H9 (cell line): ENCODE data around the gene TMOD1. TPM values are rescaled to one million over a fixed set of nuclear protein-coding genes. Genes with fewer than 3 reads are reported as not detected.
A peak's percentile ranks its signal among the peaks of the same experiment; 100 is the strongest.

Source experiments
- DNase-seq: peaks from one replicate; pipeline ENCODE4 v3.0.0-alpha.2; 2017
- H2AFZ ChIP-seq: one replicate; pipeline ENCODE4 v1.6.1; 2013; ENCODE audit warnings: mild to moderate bottlenecking, low read length, control low read depth, moderate library complexity
- H2AK5ac ChIP-seq: 2 replicates; pipeline ENCODE4 v1.6.1; 2013; ENCODE audit warnings: low read length, control low read depth, mixed read lengths; ENCODE audit not compliant: insufficient read length
- H2BK120ac ChIP-seq: one replicate; pipeline ENCODE4 v1.6.1; 2013; ENCODE audit warnings: low read depth, mild to moderate bottlenecking, low read length, control low read depth, inconsistent platforms; ENCODE audit not compliant: poor library complexity, severe bottlenecking
- H2BK12ac ChIP-seq: 2 replicates; pipeline ENCODE4 v1.6.1; 2013; ENCODE audit warnings: low read length, control low read depth, mixed read lengths, low read depth; ENCODE audit not compliant: insufficient read length
- H2BK15ac ChIP-seq: 2 replicates; pipeline ENCODE4 v1.6.1; 2013; ENCODE audit warnings: low read depth, low read length, control low read depth
- H2BK20ac ChIP-seq: one replicate; pipeline ENCODE4 v1.6.1; 2013; ENCODE audit warnings: low read depth, mild to moderate bottlenecking, low read length, control low read depth, inconsistent platforms; ENCODE audit not compliant: poor library complexity, severe bottlenecking
- H2BK5ac ChIP-seq: 2 replicates; pipeline ENCODE4 v1.6.1; 2013; ENCODE audit warnings: low read length, control low read depth, mixed read lengths; ENCODE audit not compliant: insufficient read length
- H3K14ac ChIP-seq: 2 replicates; pipeline ENCODE4 v1.6.1; 2013; ENCODE audit warnings: low read length, control low read depth; ENCODE audit not compliant: insufficient read depth
- H3K18ac ChIP-seq: 2 replicates; pipeline ENCODE4 v1.6.1; 2013; ENCODE audit warnings: low read depth, mild to moderate bottlenecking, mixed read lengths, low read length, control low read depth; ENCODE audit not compliant: insufficient read length
- H3K23ac ChIP-seq: 2 replicates; pipeline ENCODE4 v1.6.1; 2013; ENCODE audit warnings: low read length, control low read depth, mixed read lengths, low read depth; ENCODE audit not compliant: insufficient read length
- H3K23me2 ChIP-seq: 2 replicates; pipeline ENCODE4 v1.6.1; 2013; ENCODE audit warnings: low read depth, mild to moderate bottlenecking, mixed read lengths, low read length, control low read depth; ENCODE audit not compliant: insufficient read length, poor library complexity, severe bottlenecking
- H3K27ac ChIP-seq: 2 replicates; pipeline ENCODE4 v1.5.1; 2013; ENCODE audit warnings: low read length, control low read depth, mixed read lengths, low read depth; ENCODE audit not compliant: insufficient read length
- H3K27me3 ChIP-seq: 2 replicates; pipeline ENCODE4 v1.6.1; 2013; ENCODE audit warnings: low read length, control low read depth, inconsistent platforms; ENCODE audit not compliant: insufficient read depth
- H3K4ac ChIP-seq: 2 replicates; pipeline ENCODE4 v1.6.1; 2013; ENCODE audit warnings: low read depth, mild to moderate bottlenecking, control low read depth, inconsistent platforms, low read length, moderate library complexity
- H3K4me1 ChIP-seq: 2 replicates; pipeline ENCODE4 v1.6.1; 2013; ENCODE audit warnings: low read length, control low read depth, inconsistent platforms; ENCODE audit not compliant: insufficient read depth
- H3K4me2 ChIP-seq: 2 replicates; pipeline ENCODE4 v1.6.1; 2013; ENCODE audit warnings: low read length, control low read depth, mixed read lengths; ENCODE audit not compliant: insufficient read length, insufficient read depth
- H3K56ac ChIP-seq: 2 replicates; pipeline ENCODE4 v1.6.1; 2013; ENCODE audit warnings: low read depth, mild to moderate bottlenecking, mixed read lengths, low read length, control low read depth; ENCODE audit not compliant: insufficient read length
- H3K79me1 ChIP-seq: 2 replicates; pipeline ENCODE4 v1.6.1; 2013; ENCODE audit warnings: low read depth, mild to moderate bottlenecking, moderate library complexity, low read length, control low read depth, inconsistent platforms; ENCODE audit not compliant: insufficient read depth, poor library complexity, severe bottlenecking
- H3K79me2 ChIP-seq: 2 replicates; pipeline ENCODE4 v1.6.1; 2013; ENCODE audit warnings: low read length, control low read depth, inconsistent platforms; ENCODE audit not compliant: insufficient read depth
- H3K9ac ChIP-seq: 2 replicates; pipeline ENCODE4 v1.6.1; 2013; ENCODE audit warnings: low read length, control low read depth, mixed read lengths; ENCODE audit not compliant: insufficient read length; ENCODE audit errors: extremely low read depth
- H3K9me3 ChIP-seq: one replicate; pipeline ENCODE4 v1.6.1; 2013; ENCODE audit warnings: low read depth, low read length, inconsistent platforms; ENCODE audit not compliant: control insufficient read depth
- H3T11ph ChIP-seq: one replicate; pipeline ENCODE4 v1.6.1; 2013; ENCODE audit warnings: mild to moderate bottlenecking, low read length, control low read depth, inconsistent platforms
- H4K20me1 ChIP-seq: one replicate; pipeline ENCODE4 v1.6.1; 2013; ENCODE audit not compliant: control insufficient read depth, insufficient read length, insufficient read depth
- H4K5ac ChIP-seq: 2 replicates; pipeline ENCODE4 v1.6.1; 2013; ENCODE audit warnings: low read depth, mild to moderate bottlenecking, mixed read lengths, low read length, control low read depth; ENCODE audit not compliant: insufficient read length
- H4K8ac ChIP-seq: replicated peaks from 2 replicates; pipeline ENCODE4 v1.6.1; 2013; ENCODE audit warnings: low read length, control low read depth, mixed read lengths, low read depth; ENCODE audit not compliant: insufficient read length
- H4K91ac ChIP-seq: 2 replicates; pipeline ENCODE4 v1.6.1; 2013; ENCODE audit warnings: low read depth, mild to moderate bottlenecking, moderate library complexity, mixed read lengths, low read length, control low read depth; ENCODE audit not compliant: insufficient read length
- H3K27ac Mint-ChIP-seq, 3 experiments: 2 replicates in 2 of 3; 3 replicates in 1 of 3; pipeline ENCODE4 v1.8.0; 2020 to 2021; ENCODE audit warnings: mixed read lengths in 3 of 3, mild to moderate bottlenecking in 1 of 3, moderate library complexity in 1 of 3
- H3K27me3 Mint-ChIP-seq: 2 replicates; pipeline ENCODE4 v1.8.0; 2021; ENCODE audit warnings: low read depth, mild to moderate bottlenecking, moderate library complexity, mixed read lengths
- H3K36me3 Mint-ChIP-seq, 3 experiments: 2 replicates in 2 of 3; 3 replicates in 1 of 3; pipeline ENCODE4 v1.8.0; 2020 to 2021; ENCODE audit warnings: low read depth in 3 of 3, mixed read lengths in 3 of 3; ENCODE audit not compliant: insufficient read depth in 1 of 3
- H3K4me1 Mint-ChIP-seq, 2 experiments: 2 replicates each; pipeline ENCODE4 v1.8.0; 2020; ENCODE audit warnings: mixed read lengths in 2 of 2
- H3K4me3 Mint-ChIP-seq, 2 experiments: 2 replicates in 1 of 2; 3 replicates in 1 of 2; pipeline ENCODE4 v1.8.0; 2020 to 2021; ENCODE audit warnings: mild to moderate bottlenecking in 2 of 2, mixed read lengths in 2 of 2, moderate library complexity in 1 of 2
- H3K9me3 Mint-ChIP-seq, 2 experiments: 2 replicates in 1 of 2; 3 replicates in 1 of 2; pipeline ENCODE4 v1.8.0; 2020; ENCODE audit warnings: mild to moderate bottlenecking in 2 of 2, mixed read lengths in 2 of 2, moderate library complexity in 1 of 2
- WGBS: extraction: QIAGEN DNeasy Blood & Tissue Kit; methylation state at CpG from one replicate; pipeline ENCODE4 v1.1.7; 2013; ENCODE audit warnings: missing lambda C conversion rate, low lambda C conversion rate, mixed read lengths; ENCODE audit not compliant: insufficient read length; ENCODE audit errors: extremely low coverage; 5-methylcytosine and 5-hydroxymethylcytosine counted together
- total RNA-seq: library from RNA; stranded (reverse); gene quantifications from 2 replicates; pipeline ENCODE4 v1.2.1, GENCODE V29; 2021
- TF ChIP-seq, protein P1 (sequence below): fragments of 200-600 bp; sonication (generic); conservative IDR thresholded peaks from 3 replicates; pipeline ENCODE4 v1.8.0; 2021; ENCODE audit warnings: antibody characterized with exemption, mild to moderate bottlenecking

Gene TMOD1
- total RNA-seq, 1 experiment from 2014 or later, result 0.98 TPM

- peak; percentile 16 for DNase-seq
- H3K9ac ChIP-seq, result no peak overlapping the region
- TF ChIP-seq, protein P1, sequence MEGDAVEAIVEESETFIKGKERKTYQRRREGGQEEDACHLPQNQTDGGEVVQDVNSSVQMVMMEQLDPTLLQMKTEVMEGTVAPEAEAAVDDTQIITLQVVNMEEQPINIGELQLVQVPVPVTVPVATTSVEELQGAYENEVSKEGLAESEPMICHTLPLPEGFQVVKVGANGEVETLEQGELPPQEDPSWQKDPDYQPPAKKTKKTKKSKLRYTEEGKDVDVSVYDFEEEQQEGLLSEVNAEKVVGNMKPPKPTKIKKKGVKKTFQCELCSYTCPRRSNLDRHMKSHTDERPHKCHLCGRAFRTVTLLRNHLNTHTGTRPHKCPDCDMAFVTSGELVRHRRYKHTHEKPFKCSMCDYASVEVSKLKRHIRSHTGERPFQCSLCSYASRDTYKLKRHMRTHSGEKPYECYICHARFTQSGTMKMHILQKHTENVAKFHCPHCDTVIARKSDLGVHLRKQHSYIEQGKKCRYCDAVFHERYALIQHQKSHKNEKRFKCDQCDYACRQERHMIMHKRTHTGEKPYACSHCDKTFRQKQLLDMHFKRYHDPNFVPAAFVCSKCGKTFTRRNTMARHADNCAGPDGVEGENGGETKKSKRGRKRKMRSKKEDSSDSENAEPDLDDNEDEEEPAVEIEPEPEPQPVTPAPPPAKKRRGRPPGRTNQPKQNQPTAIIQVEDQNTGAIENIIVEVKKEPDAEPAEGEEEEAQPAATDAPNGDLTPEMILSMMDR, result no peak
- no peaks in the 10 kb centered on the region; the same call in 1 of the 2 replicates for H3K27me3 ChIP-seq
- H4K91ac ChIP-seq, result no peak overlapping the region
- H3K18ac ChIP-seq, result no peak overlapping the region
- H3K4me1 ChIP-seq, result no peaks in the 10 kb centered on the region
- H3K27me3 Mint-ChIP-seq, result peaks cover 2% of the 10 kb centered on the region
- no CpG with 5 or more reads among the region's 14 CpGs for WGBS
- no peaks in the 10 kb centered on the region for H4K20me1 ChIP-seq
- no peaks in the 10 kb centered on the region; a peak in 1 of 7 replicates for H3K36me3 Mint-ChIP-seq
- H3K79me2 ChIP-seq, result no peaks in the 10 kb centered on the region
- no peak overlapping the region for H3K56ac ChIP-seq
- no peak overlapping the region for H4K5ac ChIP-seq
- H2BK120ac ChIP-seq, result no peak overlapping the region
- no peak overlapping the region for H4K8ac ChIP-seq
- H3K27ac ChIP-seq, result no peak overlapping the region
- no peak overlapping the region for H3K23ac ChIP-seq
- H3K4ac ChIP-seq, result no peak overlapping the region
- H3K23me2 ChIP-seq, result no peaks in the 10 kb centered on the region
- no peak overlapping the region for H2BK5ac ChIP-seq
- H2AFZ ChIP-seq, result no peak overlapping the region
- no peak overlapping the region for H2BK15ac ChIP-seq
- H3K4me2 ChIP-seq, result no peak overlapping the region
- no peaks in the 10 kb centered on the region; a peak in 1 of 5 replicates for H3K9me3 Mint-ChIP-seq
- no peak overlapping the region for H3T11ph ChIP-seq
- H2AK5ac ChIP-seq, result no peak overlapping the region
- no peaks in the 10 kb centered on the region for H3K9me3 ChIP-seq
- no peak overlapping the region for H2BK20ac ChIP-seq
- no peak overlapping the region for H3K14ac ChIP-seq
- H3K27ac Mint-ChIP-seq, result peak overlapping the region in 1 of 3 experiments; percentile 6; a peak in 3 of 7 replicates
- H3K4me1 Mint-ChIP-seq, result peaks cover 19 to 27% of the 10 kb centered on the region in 2 experiments
- no peak overlapping the region for H3K4me3 Mint-ChIP-seq
- no peak overlapping the region for H2BK12ac ChIP-seq
- no peaks in the 10 kb centered on the region for H3K79me1 ChIP-seq
Observed at GRCh38 chr9:97564291-97565175, 63.1 kb downstream of the TMOD1 start.
